ENCODE measurements around the gene CACNA1G.

The CACNA1G gene

GRCh38 chr17:50533720-50534148, 26.8 kb upstream of the CACNA1G start:
- DNase-seq (ENCODE audit: low read depth in 2 of 2) = no peak

DNA sequence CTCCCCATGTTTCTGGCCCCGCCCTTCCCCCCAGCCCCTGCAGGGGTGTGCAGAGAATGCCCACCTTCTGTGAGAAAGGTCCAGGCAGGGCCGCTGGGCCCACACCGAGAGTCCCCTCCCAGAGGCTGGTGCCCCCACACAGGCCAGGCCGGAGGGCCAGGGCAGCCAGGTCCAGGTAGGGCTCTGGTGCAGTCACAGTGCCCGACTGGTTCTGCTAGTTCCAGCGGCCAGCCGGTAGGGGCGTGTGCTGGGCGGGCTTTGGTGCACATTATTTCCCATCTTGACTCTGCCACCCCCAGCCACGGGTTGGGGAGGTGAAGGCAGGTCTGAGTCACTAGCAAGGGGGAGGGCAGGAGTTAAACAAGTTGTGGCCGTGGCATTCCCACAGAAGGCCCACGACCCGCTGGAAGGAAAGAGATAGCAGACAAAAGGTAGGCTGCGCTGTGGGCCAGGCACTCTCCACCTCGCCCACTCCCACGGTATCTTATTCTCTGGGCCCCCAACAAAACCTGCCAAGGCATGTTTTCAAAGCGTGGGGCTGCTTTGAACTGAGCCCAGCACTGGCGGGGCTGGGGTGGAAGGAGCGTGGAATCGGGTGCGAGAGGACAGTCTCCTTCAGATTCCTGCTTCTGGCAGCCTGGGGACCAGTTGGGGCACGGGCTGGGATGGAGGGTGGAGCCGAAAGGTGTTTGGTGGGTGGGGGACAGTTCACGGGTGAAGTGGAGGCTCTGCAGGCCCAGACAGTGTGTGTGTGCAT, 26.1 kb upstream of the CACNA1G start:
- no peak for DNase-seq (ENCODE audit: low read depth in 2 of 2)

- DNase-seq (ENCODE audit: low read depth in 2 of 2) = no peak
These were observed 25.6 kb upstream of the CACNA1G start for GRCh38 chr17:50534979-50535326.

DNA sequence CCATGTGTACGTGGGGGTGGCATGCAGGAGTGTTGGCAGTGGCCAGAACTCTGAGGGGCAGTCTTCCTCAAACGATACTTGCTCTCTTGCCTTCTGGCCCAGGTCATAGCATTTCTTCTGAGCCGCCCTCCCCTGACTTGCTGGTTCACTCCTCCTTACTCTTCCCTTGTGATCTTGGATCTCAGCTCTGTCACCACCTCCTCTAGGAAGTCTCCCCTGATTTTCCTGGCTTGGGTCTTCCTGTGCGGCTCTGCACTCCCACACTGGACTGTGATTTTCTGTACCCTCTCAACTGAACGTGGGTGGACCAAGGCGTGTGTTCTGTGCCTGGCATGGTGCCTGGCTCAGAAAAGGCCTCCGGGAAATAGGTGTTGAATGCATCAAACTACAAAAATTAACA, 25.1 kb upstream of the CACNA1G start:
- DNase-seq (ENCODE audit: low read depth in 2 of 2) = no peak

DNA sequence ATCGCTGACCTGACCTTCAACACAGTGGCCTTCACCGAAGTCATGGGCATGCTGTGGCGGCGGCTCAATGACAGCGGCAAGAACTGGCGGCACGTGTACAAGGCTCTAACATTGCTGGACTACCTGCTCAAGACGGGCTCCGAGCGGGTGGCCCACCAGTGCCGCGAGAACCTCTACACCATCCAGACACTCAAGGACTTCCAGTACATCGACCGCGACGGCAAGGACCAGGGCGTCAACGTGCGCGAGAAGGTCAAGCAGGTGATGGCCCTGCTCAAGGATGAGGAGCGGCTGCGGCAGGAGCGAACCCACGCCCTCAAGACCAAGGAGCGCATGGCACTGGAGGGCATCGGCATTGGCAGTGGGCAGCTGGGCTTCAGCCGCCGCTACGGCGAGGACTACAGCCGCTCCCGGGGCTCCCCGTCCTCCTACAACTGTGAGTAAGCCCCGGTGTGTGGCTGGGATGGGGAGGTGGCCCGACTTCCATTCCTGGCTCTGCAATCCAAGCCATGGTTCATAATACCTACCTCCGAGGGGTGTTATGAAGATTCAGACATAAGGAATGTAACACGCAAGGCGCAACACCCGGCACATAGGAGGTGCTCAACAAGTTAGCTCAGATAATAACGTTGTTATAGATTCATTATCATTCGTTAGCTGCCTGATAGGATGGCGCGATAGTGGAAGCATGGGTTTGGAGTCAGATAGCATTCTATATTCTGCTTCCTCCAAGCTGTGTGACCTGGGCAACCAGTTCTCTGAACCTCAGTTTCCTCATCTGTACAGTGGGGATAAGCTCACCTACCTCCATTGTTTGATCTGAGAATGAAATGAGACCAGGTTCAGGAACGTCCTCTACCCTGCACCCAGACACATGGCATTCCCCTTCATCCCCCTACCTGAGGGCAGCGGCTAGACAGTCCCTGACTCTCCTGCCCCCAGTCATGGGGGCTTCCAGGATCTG, 23.6 kb upstream of the CACNA1G start:
- no peak for DNase-seq (ENCODE audit: low read depth in 2 of 2)

DNA sequence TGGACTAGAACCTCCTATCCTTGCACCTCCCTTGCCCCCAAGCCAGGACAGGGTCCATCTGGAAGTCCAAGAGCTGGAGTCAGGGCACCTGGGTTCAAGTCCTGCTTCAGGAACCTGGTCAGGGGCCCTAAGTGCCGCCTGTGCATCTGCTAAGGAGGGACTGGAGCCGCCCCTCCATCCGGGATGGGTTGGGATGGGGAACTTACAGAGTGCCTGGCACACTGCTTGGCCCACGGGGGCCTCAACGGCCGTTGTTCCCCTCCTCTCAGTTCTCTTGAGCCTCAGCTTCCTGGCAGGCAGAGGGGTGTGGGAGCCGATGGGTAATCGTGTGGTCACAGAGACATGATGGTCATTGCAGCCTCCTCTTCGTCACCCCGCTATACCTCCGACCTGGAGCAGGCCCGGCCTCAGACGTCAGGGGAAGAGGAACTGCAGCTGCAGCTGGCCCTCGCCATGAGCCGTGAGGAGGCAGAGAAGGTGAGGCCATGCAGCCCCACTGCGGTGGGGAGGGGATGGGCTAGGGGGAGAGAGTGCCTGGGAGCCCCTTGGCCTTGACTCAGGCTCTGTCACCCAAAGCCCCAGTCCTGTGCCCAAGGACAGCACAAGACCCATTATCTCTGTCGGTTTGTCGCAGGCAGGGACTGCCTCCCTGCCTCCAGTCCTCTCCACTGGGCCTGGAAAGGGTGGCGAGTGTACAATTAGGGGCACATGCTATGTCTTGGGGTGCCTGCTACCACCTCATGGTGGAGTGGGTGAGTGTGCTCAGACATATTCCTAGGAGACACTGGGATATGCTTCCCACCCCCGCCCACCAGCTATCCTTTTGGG, 22.6 kb upstream of the CACNA1G start:
- no peak for DNase-seq (ENCODE audit: low read depth in 2 of 2)

GRCh38 chr17:50538549-50539410, 21.7 kb upstream of the CACNA1G start:
- no peak for DNase-seq (ENCODE audit: low read depth in 2 of 2)

DNA sequence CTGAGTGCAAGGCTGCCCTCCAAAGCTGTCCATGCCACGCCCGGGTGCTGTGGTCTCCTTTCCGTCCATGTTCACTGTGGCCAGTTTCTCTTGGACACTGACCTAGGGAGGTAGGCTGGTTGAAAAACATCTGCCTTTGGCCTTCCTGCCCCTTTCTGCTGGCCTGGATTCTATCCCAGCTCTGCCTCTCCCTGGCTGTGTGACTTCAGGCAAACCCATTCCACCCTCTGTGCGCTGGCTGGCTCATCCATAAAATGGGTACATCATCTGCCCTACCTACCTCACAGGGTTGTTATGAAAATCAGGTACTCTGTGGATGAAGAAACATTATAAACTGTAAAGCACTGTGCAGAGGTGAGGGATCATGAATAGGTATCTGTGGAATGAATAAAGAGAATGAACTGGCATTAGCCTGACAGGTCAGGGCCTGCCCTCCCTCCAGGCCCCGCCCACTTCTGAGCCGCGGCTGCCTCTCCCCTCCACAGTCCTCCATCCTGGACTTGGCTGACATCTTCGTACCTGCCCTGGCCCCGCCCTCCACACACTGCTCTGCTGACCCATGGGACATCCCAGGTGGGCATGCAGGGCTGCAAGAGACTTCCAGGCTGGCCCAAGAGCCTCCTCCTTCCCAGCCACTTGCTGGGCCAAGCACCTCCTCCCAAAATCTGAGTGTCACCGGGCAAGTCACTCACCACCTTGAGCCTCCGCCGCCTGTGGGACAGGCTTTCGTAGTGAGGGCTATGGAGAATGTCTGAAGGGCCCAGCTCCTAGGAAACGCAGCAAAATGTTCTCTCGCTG, 20.6 kb upstream of the CACNA1G start:
- no peak for DNase-seq (ENCODE audit: low read depth in 2 of 2)

DNA sequence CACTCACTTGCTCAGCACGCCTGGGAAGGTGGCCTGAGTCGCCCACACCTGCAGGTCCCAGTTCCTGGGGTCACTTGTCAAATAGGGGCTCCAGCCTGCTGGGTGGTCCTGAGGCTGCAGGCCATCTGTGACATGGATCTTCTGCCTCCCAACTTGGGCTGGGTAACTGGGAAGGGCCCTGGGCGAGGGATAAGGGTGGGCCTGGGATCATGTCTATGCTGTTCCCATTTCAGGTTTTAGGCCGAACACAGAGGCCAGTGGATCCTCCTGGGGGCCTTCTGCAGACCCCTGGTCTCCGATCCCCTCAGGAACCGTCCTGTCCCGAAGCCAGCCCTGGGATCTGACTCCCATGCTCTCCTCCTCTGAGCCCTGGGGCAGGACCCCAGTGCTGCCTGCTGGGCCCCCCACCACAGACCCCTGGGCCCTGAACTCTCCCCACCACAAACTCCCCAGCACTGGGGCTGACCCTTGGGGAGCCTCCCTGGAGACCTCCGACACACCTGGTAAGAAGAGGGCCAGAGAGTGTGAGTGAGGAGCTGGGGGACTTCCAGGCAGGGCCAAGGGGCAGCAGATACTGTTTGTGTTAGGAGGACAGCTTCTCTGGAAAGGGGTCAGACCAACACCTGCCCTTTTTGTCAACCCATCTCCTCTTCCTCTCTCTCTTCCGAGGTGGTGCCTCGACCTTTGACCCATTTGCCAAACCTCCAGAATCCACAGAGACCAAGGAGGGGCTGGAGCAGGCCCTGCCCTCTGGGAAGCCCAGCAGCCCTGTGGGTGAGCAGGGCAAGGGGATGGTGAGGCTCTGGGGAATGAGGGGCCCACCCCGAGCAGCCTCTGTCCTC, 19.7 kb upstream of the CACNA1G start:
- DNase-seq (ENCODE audit: low read depth in 2 of 2) = no peak

DNA sequence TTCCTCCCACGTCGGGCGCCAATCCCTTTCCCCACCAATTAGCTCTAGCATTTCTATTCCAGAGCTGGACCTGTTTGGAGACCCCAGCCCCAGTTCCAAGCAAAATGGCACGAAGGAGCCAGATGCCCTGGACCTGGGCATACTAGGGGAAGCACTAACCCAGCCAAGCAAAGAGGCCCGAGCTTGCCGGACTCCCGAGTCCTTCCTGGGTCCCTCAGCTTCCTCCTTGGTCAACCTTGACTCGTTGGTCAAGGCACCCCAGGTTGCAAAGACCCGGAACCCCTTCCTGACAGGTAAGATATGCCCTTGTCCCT, 19.2 kb upstream of the CACNA1G start:
- DNase-seq (ENCODE audit: low read depth in 2 of 2) = no peak

DNA sequence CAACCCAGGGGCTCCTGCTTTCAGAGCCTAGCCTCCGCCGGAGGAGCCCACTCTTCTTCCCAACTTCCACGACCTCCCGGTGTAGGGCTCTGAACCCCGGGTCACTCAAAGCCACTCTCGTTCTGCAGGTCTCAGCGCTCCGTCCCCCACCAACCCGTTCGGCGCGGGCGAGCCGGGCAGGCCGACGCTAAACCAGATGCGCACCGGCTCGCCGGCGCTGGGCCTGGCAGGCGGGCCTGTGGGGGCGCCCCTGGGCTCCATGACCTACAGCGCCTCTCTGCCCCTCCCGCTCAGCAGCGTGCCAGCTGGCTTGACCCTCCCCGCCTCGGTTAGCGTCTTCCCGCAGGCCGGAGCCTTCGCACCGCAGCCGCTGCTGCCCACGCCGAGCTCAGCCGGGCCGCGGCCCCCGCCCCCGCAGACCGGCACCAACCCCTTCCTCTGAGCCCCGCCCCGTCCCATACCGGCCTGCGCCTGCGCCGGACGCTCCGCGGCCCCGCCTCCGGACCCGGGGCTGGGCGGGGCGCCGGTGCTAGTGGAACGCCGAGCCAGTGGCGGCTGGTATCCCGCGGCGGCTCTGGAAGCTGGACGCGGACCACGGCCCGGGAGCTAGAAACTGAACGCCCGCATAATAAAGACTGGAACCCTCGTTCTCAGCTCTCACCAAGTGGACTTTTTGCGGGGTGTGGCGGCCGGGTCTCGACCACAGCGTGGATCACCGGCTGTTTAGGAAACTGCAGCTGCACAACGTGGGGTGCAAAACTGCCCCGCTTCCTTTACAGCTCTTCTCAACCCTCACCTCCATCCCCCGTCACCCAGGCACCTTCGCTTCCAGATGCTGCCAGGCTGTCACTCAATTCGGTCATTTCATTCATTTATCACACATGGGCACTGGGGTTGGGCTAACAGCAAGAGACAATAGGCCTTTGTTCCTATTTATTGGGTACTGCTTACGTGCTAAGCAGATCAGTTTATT, 18.5 kb upstream of the CACNA1G start:
- DNase-seq (ENCODE audit: low read depth in 2 of 2) = peak; percentile 57 to 68

DNA sequence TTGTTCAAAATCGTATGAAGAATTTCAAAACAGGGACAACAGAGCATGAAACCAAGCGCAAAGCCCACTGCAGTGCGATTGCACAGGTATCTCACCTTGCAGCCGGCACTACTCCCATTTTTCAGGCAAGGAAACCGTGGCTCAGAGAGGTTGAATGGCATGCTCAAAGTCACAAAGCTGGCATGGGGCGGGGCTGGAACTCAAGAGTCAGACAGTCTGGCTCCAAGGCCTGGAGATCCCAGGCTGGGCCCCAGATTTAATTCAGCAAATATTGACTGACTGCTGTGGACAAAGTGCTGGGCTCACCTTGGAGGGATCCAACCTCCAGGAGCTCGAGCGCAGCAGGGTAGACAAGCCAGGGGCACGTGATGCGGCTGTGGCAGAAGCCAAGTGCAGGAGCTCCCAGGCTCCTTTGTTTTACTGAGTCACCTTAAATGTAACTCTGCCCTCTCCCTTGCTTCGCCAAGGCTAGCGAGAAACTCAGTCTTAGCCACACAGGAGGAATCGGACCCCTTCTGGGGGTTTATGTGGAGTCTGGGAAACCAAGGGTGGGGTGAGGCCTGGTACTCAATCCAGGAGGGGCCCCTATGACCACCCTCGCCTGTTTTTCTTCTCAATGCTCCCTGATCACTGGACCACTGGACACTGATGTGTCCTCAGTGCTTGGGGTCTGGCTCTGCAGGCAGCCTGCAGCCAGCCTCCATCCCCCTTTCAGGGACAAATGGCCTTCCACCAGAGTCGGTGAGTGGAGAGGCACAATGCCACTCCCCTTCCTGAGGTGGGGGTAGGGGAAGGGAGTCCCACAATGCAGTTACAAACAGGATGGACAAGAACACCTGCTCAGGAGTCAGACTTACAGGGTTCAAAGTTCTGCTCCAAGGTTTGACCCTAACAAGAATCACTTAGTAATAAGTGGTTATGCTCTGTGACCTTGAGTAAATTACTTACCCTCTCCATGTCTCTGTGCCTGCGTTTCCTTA, 17.4 kb upstream of the CACNA1G start:
- no peak for DNase-seq (ENCODE audit: low read depth in 2 of 2)

- no peak for DNase-seq (ENCODE audit: low read depth in 2 of 2)
These were observed 16.0 kb upstream of the CACNA1G start for GRCh38 chr17:50544516-50544915.

DNA sequence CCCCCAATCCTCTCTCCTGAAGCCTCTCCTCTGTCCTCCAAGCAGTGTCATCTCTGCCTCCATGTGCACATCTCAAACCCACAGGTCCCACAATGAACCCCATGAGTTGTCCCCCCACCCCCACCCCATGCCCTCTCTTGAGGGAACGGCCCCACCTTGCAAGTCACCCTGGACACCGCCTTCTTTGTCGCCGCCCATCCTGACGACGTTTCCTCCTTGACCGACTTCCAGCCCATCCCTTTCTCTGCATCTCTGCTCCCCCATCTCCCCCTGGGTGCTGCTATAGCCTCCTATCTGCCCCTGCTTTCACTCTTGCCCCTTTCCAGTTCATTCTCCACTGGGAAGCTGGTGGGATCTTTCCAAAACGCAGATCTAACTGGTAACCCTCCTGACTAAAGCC, 15.2 kb upstream of the CACNA1G start:
- DNase-seq (ENCODE audit: low read depth in 2 of 2) = no peak

DNA sequence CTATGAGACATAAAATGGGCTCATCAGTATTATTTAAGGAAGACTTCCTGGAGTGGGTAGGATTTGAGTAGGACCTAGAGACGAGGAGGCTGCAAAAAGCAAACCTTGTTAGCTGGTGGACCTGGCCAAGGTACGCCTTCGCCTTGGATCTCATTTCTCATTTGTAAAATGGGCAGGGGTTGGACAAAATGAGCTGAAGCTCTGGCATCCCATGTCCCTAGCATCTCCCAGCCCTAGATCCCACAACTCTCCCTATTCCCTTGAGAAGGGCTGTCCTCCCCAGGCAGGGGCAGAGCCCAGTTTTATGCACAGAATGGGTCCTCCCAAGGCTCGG, 13.8 kb upstream of the CACNA1G start:
- no peak for DNase-seq (ENCODE audit: low read depth in 2 of 2)

DNA sequence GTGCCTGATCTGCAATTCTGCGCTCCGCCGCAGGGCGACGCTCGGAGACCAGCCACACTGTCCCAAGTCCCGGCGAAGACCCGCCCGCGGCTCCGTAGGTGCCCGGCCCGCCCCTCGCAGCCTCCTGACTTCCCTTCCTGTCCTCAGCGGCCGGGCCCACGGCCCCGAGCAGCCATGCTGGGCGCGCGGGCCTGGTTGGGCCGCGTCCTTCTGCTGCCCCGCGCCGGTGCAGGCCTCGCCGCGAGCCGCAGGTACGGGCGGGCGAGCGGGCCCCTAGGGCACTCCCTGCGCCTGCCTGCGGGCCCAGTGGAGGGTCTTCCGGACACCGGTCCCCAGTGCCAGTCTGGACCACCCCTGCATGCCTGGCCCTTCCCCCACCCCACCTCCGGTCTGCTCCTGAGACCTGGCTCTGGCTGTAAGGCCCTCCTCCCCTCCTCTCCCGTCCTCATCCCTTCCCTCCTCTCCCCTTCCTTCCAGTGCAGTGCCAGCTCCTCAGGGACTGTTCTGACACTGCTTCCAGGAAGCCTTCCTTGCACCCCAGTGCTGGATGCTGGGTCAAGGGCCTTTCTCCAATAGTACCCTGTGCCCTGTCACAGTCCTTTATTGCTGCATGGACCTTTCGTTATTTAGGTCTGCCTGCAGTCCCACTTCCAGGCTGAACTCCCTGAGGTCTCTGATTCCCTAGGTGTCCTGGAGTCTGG, 13.3 kb upstream of the CACNA1G start, which contains the start of gene SPATA20:
Gene SPATA20, plus strand, starts transcription at position 140 of the 701 bp plus-strand sequence. Its CDS starts 35 bp downstream, at position 175.
- DNase-seq (ENCODE audit: low read depth in 2 of 2) = peak; percentile 62 to 65

DNA sequence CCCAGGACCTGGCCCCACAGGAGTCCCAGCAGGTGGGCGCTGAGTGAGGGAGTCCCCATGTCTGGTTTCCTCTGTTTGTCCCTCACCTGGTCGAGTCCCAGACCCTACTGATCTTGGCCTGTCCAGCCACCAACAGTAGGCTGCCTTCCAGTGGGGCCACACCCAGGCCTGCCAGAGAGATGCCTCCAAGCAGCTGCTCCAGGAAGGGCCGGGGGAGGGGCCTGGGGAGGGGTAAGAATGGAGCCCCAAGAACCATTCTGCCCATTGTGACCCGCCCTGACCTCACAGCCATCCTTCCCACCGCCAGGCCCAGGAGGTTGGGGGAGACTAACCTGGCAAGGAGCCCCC, 12.8 kb upstream of the CACNA1G start:
- no peak for DNase-seq (ENCODE audit: low read depth in 2 of 2)
